Right cardiac atrium (tissue), 5 donors: ENCODE measurements around the gene ERCC3. TPM values are rescaled to one million over a fixed set of nuclear protein-coding genes. Genes with fewer than 3 reads are reported as not detected.
"Not testable (repeated sequence)": the region's sequence is repeated elsewhere in the genome, so short reads cannot be mapped to it uniquely, and the experiment has no call there.

Experiments used
- ATAC-seq, 2 donors: fragments of 200-7000 bp; cut with Tn5 transposase; one replicate each; pipeline versions ENCODE4 v1.8.0 to v1.9.1; 2020; ENCODE audit warnings: moderate library complexity in 2 of 2, mild to moderate bottlenecking in 1 of 2
- DNase-seq, 3 donors: peaks; one replicate each; pipeline ENCODE4 v3.0.0-alpha.2; 2020
- H3K27ac ChIP-seq: one replicate; pipeline ENCODE4 v1.5.1; 2013; ENCODE audit warnings: mild to moderate bottlenecking, low read length, control low read depth, moderate library complexity
- H3K27me3 ChIP-seq: one replicate; pipeline ENCODE4 v1.6.1; 2013; ENCODE audit not compliant: control insufficient read depth, insufficient read depth
- H3K4me1 ChIP-seq: one replicate; pipeline ENCODE4 v1.6.1; 2013; ENCODE audit warnings: low read length; ENCODE audit not compliant: control insufficient read depth, insufficient read depth
- H3K4me3 ChIP-seq: one replicate; pipeline ENCODE4 v1.5.1; 2013; ENCODE audit warnings: low read length, control low read depth
- H3K9me3 ChIP-seq: one replicate; pipeline ENCODE4 v1.6.1; 2013; ENCODE audit warnings: low read length; ENCODE audit not compliant: control insufficient read depth
- WGBS: extraction: QIAGEN DNeasy Blood & Tissue Kit; methylation state at CpG from one replicate; pipeline ENCODE4 v1.1.7; 2013; 5-methylcytosine and 5-hydroxymethylcytosine counted together
- intact Hi-C, 4 donors: fragments of 100-400 bp; cut with DNase I; formaldehyde crosslinking; loops; one replicate each; pipeline versions ENCODE4 v1.11.0 to v1.14.0; 2022 to 2023
- polyA plus RNA-seq: library from polyadenylated mRNA; stranded (reverse); fragments of 200-250 nt; gene quantifications from one replicate; pipeline ENCODE4 v1.2.3, GENCODE V29; 2013
- total RNA-seq, 4 donors: library from RNA; stranded (reverse); fragmentation: NEBNext Ultra II Directional; extraction: Animal tissue kit (Norgen Biotek cat#: 25700); gene quantifications; one replicate each; pipeline ENCODE4 v1.2.1, GENCODE V29; 2021
- donor health status: healthy with polysubstance abuse.
- donor health status: DM: no; HTN: yes; CAD: no.
- donor health status: DM: no; HTN: no; CAD: no.
- donor health status: DM: no; HTN: yes; CAD: no; lungs with severe emphysema.
- donor health status: DM: yes; HTN: yes; CAD: no.

Gene ERCC3
- total and polyA plus RNA-seq, 5 donors: 17.3 to 25.8 (median 24.3) TPM

DNA sequence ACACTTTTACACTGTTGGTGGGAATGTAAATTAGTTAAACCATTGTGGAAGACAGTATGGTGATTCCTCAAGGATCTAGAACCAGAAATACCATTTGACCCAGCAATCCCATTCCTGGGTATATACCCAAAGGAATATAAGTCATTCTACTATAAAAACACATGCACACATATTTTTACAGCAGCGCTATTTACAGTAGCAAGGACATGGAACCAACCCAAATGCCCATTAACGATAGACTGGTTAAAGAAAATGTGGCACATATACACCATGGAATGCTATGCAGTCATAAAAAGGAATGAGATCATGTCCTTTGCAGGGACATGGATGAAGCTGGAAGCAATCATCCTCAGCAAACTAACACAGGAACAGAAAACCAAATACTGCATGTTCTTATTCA, 79.7 kb downstream of the ERCC3 start:
- H3K27me3 ChIP-seq, H3K4me3 ChIP-seq, intact Hi-C loops, H3K27ac ChIP-seq, H3K4me1 ChIP-seq, DNase-seq, H3K9me3 ChIP-seq, ATAC-seq: not testable (repeated sequence)
- WGBS: 93% methylated on average over 2 of the region's 2 CpGs

DNA sequence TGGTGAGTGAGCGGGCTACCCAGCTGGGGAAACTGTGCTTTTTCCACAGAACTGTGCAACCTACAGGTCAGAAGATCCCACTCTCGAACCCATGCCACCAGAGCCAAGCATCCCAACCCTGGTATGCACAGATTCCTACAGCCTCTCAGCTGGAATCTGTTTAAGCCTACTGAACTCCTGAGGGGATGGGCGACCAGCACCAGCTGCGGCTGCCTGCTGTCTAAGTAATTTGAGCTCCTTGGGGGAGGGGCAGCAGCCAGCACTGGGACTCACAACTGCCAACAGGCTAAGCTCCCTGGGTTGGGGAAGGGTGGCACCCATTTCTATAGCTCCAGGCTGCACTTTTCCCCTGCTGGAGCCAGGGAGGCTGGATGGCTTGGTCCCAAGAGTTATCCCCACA, 85.6 kb downstream of the ERCC3 start:
- DNase-seq: peak in 1 of 3 donors; percentile 35
- no peak for ATAC-seq
- Histone ChIP-seq H3K9me3 (no peaks in the 10 kb centered on the region), H3K4me3 (no peak overlapping the region), H3K27me3 (no peaks in the 10 kb centered on the region), H3K27ac (no peak overlapping the region), H3K4me1 (no peaks in the 10 kb centered on the region)
- WGBS: 55% methylated on average over 4 of the region's 4 CpGs
- intact Hi-C loops: no loop called here

Other genes starting within 250 kb of the ERCC3 start
- 10 to 100 TPM in 3 of 4 donors, 1 to 10 TPM in 1; 6.6 to 12.0 (median 10.4) TPM for gene BIN1, start 187.0 kb downstream of the ERCC3 start, total RNA-seq
- 5.9 TPM for gene BIN1, start 187.0 kb downstream of the ERCC3 start, polyA plus RNA-seq
- gene CYP27C1, start 73.8 kb downstream of the ERCC3 start, total RNA-seq: under 1 TPM; 0.18 to 0.29 (median 0.24) TPM
- gene CYP27C1, start 73.8 kb downstream of the ERCC3 start, polyA plus RNA-seq: 0.20 TPM
- 10 to 100 TPM; 25.9 to 34.3 (median 32.1) TPM for gene MAP3K2, start 93.8 kb upstream of the ERCC3 start, total RNA-seq
- gene MAP3K2, start 93.8 kb upstream of the ERCC3 start, polyA plus RNA-seq: 4.3 TPM
- gene PROC, start 124.3 kb upstream of the ERCC3 start, total RNA-seq: not detected
- gene PROC, start 124.3 kb upstream of the ERCC3 start, polyA plus RNA-seq: 0.18 TPM
- gene IWS1, start 232.3 kb upstream of the ERCC3 start, total RNA-seq: 10 to 100 TPM; 51.5 to 57.6 (median 53.4) TPM
- 64.4 TPM for gene IWS1, start 232.3 kb upstream of the ERCC3 start, polyA plus RNA-seq
- gene MYO7B, start 241.5 kb upstream of the ERCC3 start, total RNA-seq: under 1 TPM; 0.29 to 0.56 (median 0.38) TPM
- gene MYO7B, start 241.5 kb upstream of the ERCC3 start, polyA plus RNA-seq: 0.81 TPM